ENCODE measurements around the gene RAB5B. TPM values are rescaled to one million over a fixed set of nuclear protein-coding genes. Genes with fewer than 3 reads are reported as not detected.
"Not testable (repeated sequence)": the region's sequence is repeated elsewhere in the genome, so short reads cannot be mapped to it uniquely, and the experiment has no call there.

The RAB5B gene
- total RNA-seq, 4 donors from 2014 or later = 75.5 to 84.9 (median 81.8) TPM

DNA sequence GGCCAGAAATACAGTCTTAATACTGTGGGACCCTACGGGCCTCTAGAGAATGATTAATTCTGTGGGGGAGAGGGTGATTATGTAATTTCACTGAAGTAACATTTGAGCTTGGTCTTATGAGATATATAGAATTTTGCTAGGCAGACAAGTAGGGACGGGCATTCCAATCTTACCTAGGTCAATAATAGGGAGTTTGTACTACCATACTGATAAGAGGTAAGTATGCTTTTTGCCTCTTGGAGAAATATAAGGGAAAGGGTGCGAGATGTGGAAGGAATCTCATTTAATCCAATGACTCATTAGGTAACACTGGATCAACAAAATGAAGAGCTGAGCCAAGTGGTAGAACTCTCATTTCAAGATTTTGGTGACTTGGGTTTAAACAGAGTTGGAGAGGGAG, 5.2 kb downstream of the RAB5B start:
- Histone ChIP-seq H3K27me3 (no peaks in the 10 kb centered on the region), H3K27ac (no peak overlapping the region), H3K4me3 (no peak overlapping the region), H3K36me3 (peaks cover 0 to 31% of the 10 kb centered on the region in 2 donors), H3K4me1 (peaks cover 17 to 26% of the 10 kb centered on the region in 2 donors), H3K9me3 (no peaks in the 10 kb centered on the region)
- TF ChIP-seq POLR2A (IDR thresholded peaks at IDR 0.05) = no peak
- TF ChIP-seq, protein P1, sequence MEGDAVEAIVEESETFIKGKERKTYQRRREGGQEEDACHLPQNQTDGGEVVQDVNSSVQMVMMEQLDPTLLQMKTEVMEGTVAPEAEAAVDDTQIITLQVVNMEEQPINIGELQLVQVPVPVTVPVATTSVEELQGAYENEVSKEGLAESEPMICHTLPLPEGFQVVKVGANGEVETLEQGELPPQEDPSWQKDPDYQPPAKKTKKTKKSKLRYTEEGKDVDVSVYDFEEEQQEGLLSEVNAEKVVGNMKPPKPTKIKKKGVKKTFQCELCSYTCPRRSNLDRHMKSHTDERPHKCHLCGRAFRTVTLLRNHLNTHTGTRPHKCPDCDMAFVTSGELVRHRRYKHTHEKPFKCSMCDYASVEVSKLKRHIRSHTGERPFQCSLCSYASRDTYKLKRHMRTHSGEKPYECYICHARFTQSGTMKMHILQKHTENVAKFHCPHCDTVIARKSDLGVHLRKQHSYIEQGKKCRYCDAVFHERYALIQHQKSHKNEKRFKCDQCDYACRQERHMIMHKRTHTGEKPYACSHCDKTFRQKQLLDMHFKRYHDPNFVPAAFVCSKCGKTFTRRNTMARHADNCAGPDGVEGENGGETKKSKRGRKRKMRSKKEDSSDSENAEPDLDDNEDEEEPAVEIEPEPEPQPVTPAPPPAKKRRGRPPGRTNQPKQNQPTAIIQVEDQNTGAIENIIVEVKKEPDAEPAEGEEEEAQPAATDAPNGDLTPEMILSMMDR (IDR thresholded peaks at IDR 0.05 in 4 of 5, conservative IDR thresholded peaks at IDR 0.05 in 1 of 5) = no peak
- DNase-seq (no peak), ATAC-seq (no peak)
- intact Hi-C loops (cut with DNase I; ENCODE audit: low total_unique reads) (no loop called here), in situ Hi-C loops (cut with MboI; ENCODE audit: low sequenced_read_pairs in 4 of 4) (no loop called here)

GRCh38 chr12:55981882-55982281, 8.0 kb downstream of the RAB5B start:
- H3K9me3 ChIP-seq; H3K27ac ChIP-seq; H3K27me3 ChIP-seq; H3K4me1 ChIP-seq; DNase-seq; intact Hi-C loops (cut with DNase I; ENCODE audit: low total_unique reads); in situ Hi-C loops (cut with MboI; ENCODE audit: low sequenced_read_pairs in 4 of 4); ATAC-seq; H3K4me3 ChIP-seq: not testable (repeated sequence)
- peaks cover 0 to 44% of the 10 kb centered on the region in 2 donors for H3K36me3 ChIP-seq

DNA sequence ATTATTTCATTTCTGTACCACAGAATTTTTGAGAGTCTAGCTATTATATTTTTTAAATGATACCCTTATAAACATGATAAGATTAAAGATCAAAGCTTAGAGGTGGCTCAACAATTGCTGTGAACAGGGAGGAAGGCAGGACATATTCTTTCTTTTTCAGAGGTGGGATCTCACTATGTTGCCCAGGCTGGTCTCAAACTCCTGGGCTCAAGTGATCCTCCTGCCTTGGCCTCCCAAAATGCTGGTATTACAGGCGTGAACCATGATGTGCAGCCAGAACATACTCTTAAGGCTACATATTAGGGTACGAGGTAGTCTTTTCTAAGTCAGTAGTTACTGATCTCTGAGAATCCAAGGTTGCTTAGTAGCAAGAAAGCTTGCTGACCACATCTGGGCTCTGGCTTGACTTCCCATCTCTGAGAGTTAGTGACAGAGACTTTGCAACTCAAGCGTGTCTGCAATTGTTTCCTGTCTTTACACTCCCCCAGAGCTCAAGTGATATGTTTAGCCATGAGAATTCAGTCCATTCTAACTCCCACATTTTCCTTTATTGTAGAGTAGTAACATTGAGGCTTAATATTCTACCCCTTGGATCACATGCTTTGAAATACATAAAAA, 8.6 kb downstream of the RAB5B start:
- Histone ChIP-seq H3K9me3 (no peaks in the 10 kb centered on the region), H3K27me3 (no peaks in the 10 kb centered on the region), H3K4me3 (no peak overlapping the region), H3K27ac (no peak overlapping the region), H3K36me3 (peaks cover 0 to 50% of the 10 kb centered on the region in 2 donors), H3K4me1 (peaks cover 2 to 3% of the 10 kb centered on the region in 2 donors)
- TF ChIP-seq, protein P1 (IDR thresholded peaks at IDR 0.05 in 4 of 5, conservative IDR thresholded peaks at IDR 0.05 in 1 of 5) = no peak
- TF ChIP-seq POLR2A (IDR thresholded peaks at IDR 0.05) = no peak
- no peak for DNase-seq
- intact Hi-C loops (cut with DNase I; ENCODE audit: low total_unique reads) = no loop called here
- in situ Hi-C loops (cut with MboI; ENCODE audit: low sequenced_read_pairs in 4 of 4) = no loop called here
- no peak for ATAC-seq

GRCh38 chr12:55983232-55983842, 9.5 kb downstream of the RAB5B start:
- no peak for ATAC-seq
- DNase-seq = no peak
- in situ Hi-C loops (cut with MboI; ENCODE audit: low sequenced_read_pairs in 4 of 4) = no loop called here
- TF ChIP-seq, protein P1 (IDR thresholded peaks at IDR 0.05 in 4 of 5, conservative IDR thresholded peaks at IDR 0.05 in 1 of 5) = no peak
- no peak for TF ChIP-seq POLR2A (IDR thresholded peaks at IDR 0.05)
- no peaks in the 10 kb centered on the region for H3K27me3 ChIP-seq
- H3K4me3 ChIP-seq = no peak overlapping the region
- no peaks in the 10 kb centered on the region for H3K4me1 ChIP-seq
- H3K9me3 ChIP-seq = no peaks in the 10 kb centered on the region
- H3K27ac ChIP-seq = no peak overlapping the region
- peaks cover 0 to 59% of the 10 kb centered on the region in 2 donors for H3K36me3 ChIP-seq
- intact Hi-C loops (cut with DNase I; ENCODE audit: low total_unique reads) = no loop called here

DNA sequence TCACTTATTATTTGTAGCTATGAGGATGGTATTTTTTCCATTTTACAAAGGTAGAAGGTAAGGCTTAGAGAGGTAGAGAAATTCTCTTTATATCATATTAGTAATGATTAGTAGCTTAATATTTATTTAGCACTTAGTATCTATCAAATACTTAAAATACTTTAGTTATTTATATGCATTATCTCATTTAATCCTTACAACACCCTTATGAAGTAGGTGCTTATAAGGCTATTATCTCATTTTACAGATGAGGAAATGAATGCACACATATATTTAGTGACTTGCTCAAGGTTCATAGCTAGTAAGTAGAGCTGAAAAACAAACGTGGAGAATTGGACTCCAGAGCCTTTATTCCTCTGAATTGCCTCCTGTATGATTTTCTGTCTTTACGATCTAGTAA, 11.0 kb downstream of the RAB5B start:
- no peak for TF ChIP-seq POLR2A (IDR thresholded peaks at IDR 0.05)
- TF ChIP-seq, protein P1 (IDR thresholded peaks at IDR 0.05 in 4 of 5, conservative IDR thresholded peaks at IDR 0.05 in 1 of 5) = no peak
- no peaks in the 10 kb centered on the region for H3K27me3 ChIP-seq
- in situ Hi-C loops (cut with MboI; ENCODE audit: low sequenced_read_pairs in 4 of 4) = no loop called here
- H3K27ac ChIP-seq = no peak overlapping the region
- DNase-seq = no peak
- intact Hi-C loops (cut with DNase I; ENCODE audit: low total_unique reads) = no loop called here
- no peak overlapping the region for H3K4me3 ChIP-seq
- no peaks in the 10 kb centered on the region for H3K9me3 ChIP-seq
- ATAC-seq = no peak
- H3K36me3 ChIP-seq = peaks cover 0 to 68% of the 10 kb centered on the region in 2 donors
- H3K4me1 ChIP-seq = no peaks in the 10 kb centered on the region
